ENCODE data around the gene EIF4A3.

GRCh38 chr17:80184423-80184714 is 37.4 kb upstream of the EIF4A3 start:
- TF ChIP-seq EP300 (IDR thresholded peaks at IDR 0.05) (no peak), MAFK (IDR thresholded peaks at IDR 0.05; ENCODE audit: partially characterized antibody) (no peak), POLR2A (IDR thresholded peaks at IDR 0.05; ENCODE audit: low read length) (no peak), CHD4 (IDR thresholded peaks at IDR 0.05; ENCODE audit: borderline replicate concordance) (no peak), NFE2L2 (conservative IDR thresholded peaks at IDR 0.05; ENCODE audit: low read length) (no peak), CTCF (IDR thresholded peaks at IDR 0.05) (no peak), TP53 (CRISPR knock-in tag; IDR thresholded peaks at IDR 0.05) (no peak), MAX (IDR thresholded peaks at IDR 0.05) (no peak), RCOR1 (IDR thresholded peaks at IDR 0.05; ENCODE audit: low read depth, low read length) (no peak), EHMT2 (IDR thresholded peaks at IDR 0.05; ENCODE audit: low read depth) (no peak)
- TF ChIP-seq, protein P1, sequence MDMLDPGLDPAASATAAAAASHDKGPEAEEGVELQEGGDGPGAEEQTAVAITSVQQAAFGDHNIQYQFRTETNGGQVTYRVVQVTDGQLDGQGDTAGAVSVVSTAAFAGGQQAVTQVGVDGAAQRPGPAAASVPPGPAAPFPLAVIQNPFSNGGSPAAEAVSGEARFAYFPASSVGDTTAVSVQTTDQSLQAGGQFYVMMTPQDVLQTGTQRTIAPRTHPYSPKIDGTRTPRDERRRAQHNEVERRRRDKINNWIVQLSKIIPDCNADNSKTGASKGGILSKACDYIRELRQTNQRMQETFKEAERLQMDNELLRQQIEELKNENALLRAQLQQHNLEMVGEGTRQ (IDR thresholded peaks at IDR 0.05): no peak
